HG03378 (cell line): Measurements from ENCODE around the gene MARCHF5.
"Not testable (repeated sequence)": the region's sequence is repeated elsewhere in the genome, so short reads cannot be mapped to it uniquely, and the experiment has no call there.

ENCODE experiments used
- ATAC-seq: cut with Tn5 transposase; IDR thresholded peaks from one replicate; pipeline ENCODE4 v1.9.1; 2021; ENCODE audit warnings: mild to moderate bottlenecking, moderate library complexity; ENCODE audit not compliant: unreplicated experiment

MARCHF5 gene

GRCh38 chr10:92385831-92386230 lies 94.9 kb downstream of the MARCHF5 start:
- no peak for ATAC-seq

- no peak for ATAC-seq
Measured at GRCh38 chr10:92387289-92387940, 96.4 kb downstream of the MARCHF5 start.

GRCh38 chr10:92393173-92393572 lies 102.2 kb downstream of the MARCHF5 start:
- not testable (repeated sequence) for ATAC-seq

- ATAC-seq, result no peak
Measured at GRCh38 chr10:92395271-92395670, 104.3 kb downstream of the MARCHF5 start.

GRCh38 chr10:92402234-92402633 lies 111.3 kb downstream of the MARCHF5 start:
- not testable (repeated sequence) for ATAC-seq
